Neuron (in vitro differentiated cells): ENCODE measurements around the gene CCDC150.

Experiments used
- H2AFZ ChIP-seq: one replicate; pipeline ENCODE4 v1.6.1; 2013; ENCODE audit warnings: low read depth, mild to moderate bottlenecking, inconsistent platforms, low read length, moderate library complexity
- H3K27me3 ChIP-seq: one replicate; pipeline ENCODE4 v1.6.1; 2013; ENCODE audit warnings: low read length; ENCODE audit not compliant: insufficient read depth
- H3K36me3 ChIP-seq: one replicate; pipeline ENCODE4 v1.6.1; 2013; ENCODE audit warnings: low read length; ENCODE audit not compliant: insufficient read depth
- H3K4me1 ChIP-seq: one replicate; pipeline ENCODE4 v1.6.1; 2013; ENCODE audit warnings: low read length; ENCODE audit not compliant: insufficient read depth
- H3K4me3 ChIP-seq: 2 replicates; pipeline ENCODE4 v1.5.1; 2013; ENCODE audit warnings: mild to moderate bottlenecking, low read length, moderate library complexity
- H3K9me3 ChIP-seq: one replicate; pipeline ENCODE4 v1.6.1; 2013; ENCODE audit warnings: low read length

Gene CCDC150

GRCh38 chr2:196639180-196640030, at the start of gene CCDC150:
Gene CCDC150, plus strand, starts transcription at chr2:196639715. Its CDS starts 52 bp downstream, at chr2:196639767.
- no peaks in the 10 kb centered on the region for H3K27me3 ChIP-seq
- H2AFZ ChIP-seq, result peak within 1 kb of the TSS; percentile 82
- H3K4me3 ChIP-seq, result peak within 1 kb of the TSS; percentile 63
- peaks cover 3% of the 10 kb centered on the region for H3K4me1 ChIP-seq
- no peaks in the 10 kb centered on the region for H3K9me3 ChIP-seq
- H3K36me3 ChIP-seq, result no peaks in the 10 kb centered on the region

- Histone ChIP-seq H3K36me3 (no peaks in the 10 kb centered on the region), H2AFZ (no peak overlapping the region), H3K9me3 (no peaks in the 10 kb centered on the region), H3K27me3 (no peaks in the 10 kb centered on the region), H3K4me3 (no peak overlapping the region), H3K4me1 (peaks cover 27% of the 10 kb centered on the region)
Observed at GRCh38 chr2:196590286-196590685, 49.2 kb upstream of the CCDC150 start.

- peak overlapping the region; percentile 63 for H3K4me3 ChIP-seq
Observed at GRCh38 chr2:196591004-196591403, 48.5 kb upstream of the CCDC150 start.

GRCh38 chr2:196591621-196592022, 47.9 kb upstream of the CCDC150 start:
- Histone ChIP-seq H3K9me3 (no peaks in the 10 kb centered on the region), H2AFZ (peak overlapping the region; percentile 20), H3K36me3 (no peaks in the 10 kb centered on the region), H3K4me1 (peaks cover 27% of the 10 kb centered on the region), H3K4me3 (peak overlapping the region; percentile 63), H3K27me3 (no peaks in the 10 kb centered on the region)

More at GRCh38 chr2:196591004-196591403, 48.5 kb upstream of the CCDC150 start:
- Histone ChIP-seq H2AFZ (no peak overlapping the region), H3K27me3 (no peaks in the 10 kb centered on the region), H3K36me3 (no peaks in the 10 kb centered on the region), H3K9me3 (no peaks in the 10 kb centered on the region), H3K4me1 (peaks cover 27% of the 10 kb centered on the region)

GRCh38 chr2:196592331-196592910, 47.1 kb upstream of the CCDC150 start:
- peak overlapping the region; percentile 20 for H2AFZ ChIP-seq
- H3K27me3 ChIP-seq, result no peaks in the 10 kb centered on the region
- peak overlapping the region; percentile 63 for H3K4me3 ChIP-seq
- no peaks in the 10 kb centered on the region for H3K9me3 ChIP-seq
- peaks cover 27% of the 10 kb centered on the region for H3K4me1 ChIP-seq
- H3K36me3 ChIP-seq, result no peaks in the 10 kb centered on the region

GRCh38 chr2:196592911-196593881, 46.3 kb upstream of the CCDC150 start, which contains the start of gene HECW2:
Gene HECW2, minus strand, starts transcription at chr2:196593554.
- H3K27me3 ChIP-seq, result no peaks in the 10 kb centered on the region
- no peaks in the 10 kb centered on the region for H3K36me3 ChIP-seq
- peaks cover 27% of the 10 kb centered on the region for H3K4me1 ChIP-seq
- H3K9me3 ChIP-seq, result no peaks in the 10 kb centered on the region
- peak within 1 kb of the TSS; percentile 96 for H2AFZ ChIP-seq
- H3K4me3 ChIP-seq, result peak within 1 kb of the TSS; percentile 63

- H2AFZ ChIP-seq, result no peak overlapping the region
- H3K36me3 ChIP-seq, result no peaks in the 10 kb centered on the region
- H3K4me1 ChIP-seq, result peaks cover 25% of the 10 kb centered on the region
- no peaks in the 10 kb centered on the region for H3K9me3 ChIP-seq
- H3K4me3 ChIP-seq, result no peak overlapping the region
- no peaks in the 10 kb centered on the region for H3K27me3 ChIP-seq
Observed at GRCh38 chr2:196594158-196594557, 45.4 kb upstream of the CCDC150 start.

- H3K9me3 ChIP-seq, result no peaks in the 10 kb centered on the region
Observed at GRCh38 chr2:196597531-196597930, 42.0 kb upstream of the CCDC150 start.

GRCh38 chr2:196598412-196598811, 41.1 kb upstream of the CCDC150 start:
- H3K27me3 ChIP-seq, result no peaks in the 10 kb centered on the region
- H2AFZ ChIP-seq, result no peak overlapping the region
- H3K4me1 ChIP-seq, result no peaks in the 10 kb centered on the region
- no peaks in the 10 kb centered on the region for H3K36me3 ChIP-seq
- no peak overlapping the region for H3K4me3 ChIP-seq
- no peaks in the 10 kb centered on the region for H3K9me3 ChIP-seq

More at GRCh38 chr2:196597531-196597930, 42.0 kb upstream of the CCDC150 start:
- H3K27me3 ChIP-seq, result no peaks in the 10 kb centered on the region
- no peaks in the 10 kb centered on the region for H3K4me1 ChIP-seq
- no peak overlapping the region for H2AFZ ChIP-seq
- H3K4me3 ChIP-seq, result no peak overlapping the region
- no peaks in the 10 kb centered on the region for H3K36me3 ChIP-seq

- Histone ChIP-seq H3K27me3 (no peaks in the 10 kb centered on the region), H3K36me3 (no peaks in the 10 kb centered on the region), H3K4me3 (no peak overlapping the region), H3K9me3 (no peaks in the 10 kb centered on the region), H2AFZ (no peak overlapping the region), H3K4me1 (no peaks in the 10 kb centered on the region)
Observed at GRCh38 chr2:196598846-196599245, 40.7 kb upstream of the CCDC150 start.

GRCh38 chr2:196601430-196602306, 37.8 kb upstream of the CCDC150 start:
- no peaks in the 10 kb centered on the region for H3K27me3 ChIP-seq
- H2AFZ ChIP-seq, result no peak overlapping the region
- H3K4me1 ChIP-seq, result no peaks in the 10 kb centered on the region
- no peaks in the 10 kb centered on the region for H3K9me3 ChIP-seq
- H3K4me3 ChIP-seq, result no peak overlapping the region
- H3K36me3 ChIP-seq, result no peaks in the 10 kb centered on the region

GRCh38 chr2:196604196-196604595, 35.3 kb upstream of the CCDC150 start:
- no peaks in the 10 kb centered on the region for H3K36me3 ChIP-seq
- no peaks in the 10 kb centered on the region for H3K27me3 ChIP-seq
- no peak overlapping the region for H3K4me3 ChIP-seq
- H3K4me1 ChIP-seq, result peaks cover 2% of the 10 kb centered on the region
- no peak overlapping the region for H2AFZ ChIP-seq
- H3K9me3 ChIP-seq, result no peaks in the 10 kb centered on the region
